ENCODE results near the gene SFXN5.

GRCh38 chr2:72926811-72927465 is 144.6 kb downstream of the SFXN5 start:
- TF ChIP-seq CTCF (IDR thresholded peaks at IDR 0.05): no peak
- no peak for TF ChIP-seq POLR2A (IDR thresholded peaks at IDR 0.05)

Measured in heart left ventricle (tissue), 13 donors.